NCI-H2081 (cell line): ENCODE results near the gene ZNF771.
"Not testable (repeated sequence)": the region's sequence is repeated elsewhere in the genome, so short reads cannot be mapped to it uniquely, and the experiment has no call there.

Source experiments
- DNase-seq, 2 experiments: peaks; one replicate each; lab custom pipeline; 2025; lab: John Stamatoyannopoulos, UW

ZNF771 gene

GRCh38 chr16:30376461-30376902 is 30.9 kb upstream of the ZNF771 start:
- no peak for DNase-seq

GRCh38 chr16:30377050-30377811 is 30.2 kb upstream of the ZNF771 start:
- DNase-seq: no peak

GRCh38 chr16:30377812-30378235 is 29.6 kb upstream of the ZNF771 start:
- DNase-seq: peak; percentile 75 to 80

- DNase-seq: peak; percentile 92 to 95
Measured at GRCh38 chr16:30378236-30379157, 28.9 kb upstream of the ZNF771 start.

GRCh38 chr16:30379158-30379783 is 28.1 kb upstream of the ZNF771 start:
- no peak for DNase-seq

GRCh38 chr16:30380072-30380802 is 27.2 kb upstream of the ZNF771 start:
- no peak for DNase-seq

GRCh38 chr16:30380803-30381208 is 26.6 kb upstream of the ZNF771 start:
- DNase-seq: no peak

GRCh38 chr16:30381291-30382041 is 25.9 kb upstream of the ZNF771 start:
- no peak for DNase-seq

GRCh38 chr16:30382111-30382881 is 25.1 kb upstream of the ZNF771 start, which contains the start of gene SEPTIN1:
Gene SEPTIN1 (minus strand): TSS chr16:30382561. CDS start chr16:30382542, 19 bp downstream.
- DNase-seq: no peak

GRCh38 chr16:30383521-30383920 is 23.9 kb upstream of the ZNF771 start:
- no peak for DNase-seq

- DNase-seq: no peak
Measured at GRCh38 chr16:30394592-30395154, 12.7 kb upstream of the ZNF771 start.

- peak; percentile 78 to 83 for DNase-seq
Measured at GRCh38 chr16:30395155-30395991, 12.0 kb upstream of the ZNF771 start, which contains the start of gene ZNF48. Gene ZNF48 (plus strand): TSS chr16:30395420. CDS start chr16:30395795, 375 bp downstream.

GRCh38 chr16:30395992-30396585 is 11.3 kb upstream of the ZNF771 start:
- peak; percentile 11 to 20 for DNase-seq

GRCh38 chr16:30396627-30397026 is 10.8 kb upstream of the ZNF771 start:
- DNase-seq: not testable (repeated sequence)

- no peak for DNase-seq
Measured at GRCh38 chr16:30397056-30397455, 10.3 kb upstream of the ZNF771 start.

- DNase-seq: no peak
Measured at GRCh38 chr16:30397776-30398660, 9.4 kb upstream of the ZNF771 start.
